NCI-H526 treated with DMSO at 0.1 percent for 48 hours (cell line): Measurements from ENCODE around the gene MAB21L4.
A peak's percentile ranks its signal among the peaks of the same experiment; 100 is the strongest.
"Not testable (repeated sequence)": the region's sequence is repeated elsewhere in the genome, so short reads cannot be mapped to it uniquely, and the experiment has no call there.

Experiments used
- DNase-seq: peaks from one replicate; lab custom pipeline; 2025; lab: John Stamatoyannopoulos, UW

The MAB21L4 gene

DNA sequence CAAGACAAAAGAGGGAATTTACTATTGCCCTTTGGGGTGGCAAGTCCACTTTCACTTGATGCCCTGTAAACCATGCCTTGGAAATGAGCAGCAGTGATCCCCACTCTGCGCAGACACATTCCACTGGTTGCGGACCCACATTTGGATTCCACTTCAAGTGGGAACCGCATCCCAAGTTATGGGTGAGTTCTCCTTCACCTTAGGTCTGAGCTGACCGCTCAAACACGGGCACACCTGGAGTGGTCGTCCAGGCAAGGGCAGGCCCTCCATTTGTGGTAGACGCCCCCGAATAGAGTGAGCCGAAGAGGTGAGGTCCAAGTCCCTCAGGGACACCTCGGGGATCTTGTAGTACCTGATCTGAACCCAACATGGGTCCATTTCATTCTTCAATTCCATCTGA is 37.1 kb downstream of the MAB21L4 start:
- DNase-seq, result no peak

DNA sequence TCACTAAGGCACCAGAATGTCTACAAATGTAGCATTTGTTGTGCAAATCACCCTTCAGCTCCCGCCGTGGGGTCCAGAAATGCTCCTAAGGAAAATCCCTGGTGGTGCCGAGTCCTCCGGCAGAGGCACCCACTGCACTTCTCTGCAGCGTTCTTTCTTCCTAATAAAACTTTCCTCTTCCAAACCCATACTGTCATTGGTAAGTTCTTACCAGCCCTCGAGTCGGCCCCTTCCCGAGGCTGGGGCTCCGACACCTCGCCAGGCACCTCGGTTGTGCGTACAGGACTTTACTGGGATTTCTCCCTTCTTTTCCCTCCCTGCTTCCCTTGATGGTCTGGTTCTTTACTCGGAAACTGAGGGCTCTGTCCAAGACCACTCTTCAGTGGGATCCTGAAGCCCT is 37.6 kb downstream of the MAB21L4 start:
- no peak for DNase-seq

DNA sequence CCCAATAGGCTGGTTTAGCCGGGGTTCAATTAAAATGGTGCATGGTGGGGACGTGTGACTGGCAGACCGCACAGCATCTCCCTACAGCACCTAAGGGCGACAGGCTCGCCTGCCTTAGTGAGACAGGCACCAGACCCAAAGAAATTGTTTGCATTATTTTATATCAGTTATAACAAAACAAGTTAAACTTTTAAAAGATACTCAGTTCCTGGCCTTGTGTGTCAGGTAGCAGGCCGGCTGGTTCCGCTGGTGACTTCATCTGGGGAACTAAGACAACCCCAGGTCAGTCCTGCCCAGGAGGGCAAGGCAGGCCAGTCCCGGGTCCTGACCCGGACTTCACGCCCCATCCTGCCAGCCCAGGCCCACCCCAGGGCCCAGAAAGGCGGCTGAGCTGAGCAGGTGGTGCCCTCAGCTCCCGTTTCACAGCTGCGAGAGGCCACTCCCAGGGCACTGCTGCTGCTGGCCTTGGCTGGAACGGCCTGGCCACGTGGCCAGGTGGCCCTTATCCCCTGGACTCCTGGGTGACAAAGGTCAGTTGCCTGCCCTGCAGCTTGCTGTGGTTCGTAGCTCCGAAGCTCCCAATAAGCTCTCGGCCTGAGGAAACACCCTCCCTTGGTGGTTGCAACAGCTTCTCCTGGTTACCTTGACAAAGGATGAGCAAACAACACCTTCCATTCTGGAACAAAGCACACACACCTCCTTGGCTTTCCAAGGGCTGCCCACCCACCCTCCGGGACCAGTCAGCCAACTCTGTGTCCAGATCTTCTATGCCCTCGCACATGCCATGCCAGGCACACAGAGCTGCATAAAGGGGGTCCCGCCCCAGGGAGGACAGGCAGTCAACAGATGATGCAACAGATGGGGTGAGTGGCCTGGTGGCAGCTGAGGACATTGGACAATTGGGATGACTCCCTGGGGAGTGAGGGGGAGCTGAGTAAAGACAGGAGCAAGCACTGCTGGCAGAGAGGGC is 38.6 kb downstream of the MAB21L4 start:
- no peak for DNase-seq

DNA sequence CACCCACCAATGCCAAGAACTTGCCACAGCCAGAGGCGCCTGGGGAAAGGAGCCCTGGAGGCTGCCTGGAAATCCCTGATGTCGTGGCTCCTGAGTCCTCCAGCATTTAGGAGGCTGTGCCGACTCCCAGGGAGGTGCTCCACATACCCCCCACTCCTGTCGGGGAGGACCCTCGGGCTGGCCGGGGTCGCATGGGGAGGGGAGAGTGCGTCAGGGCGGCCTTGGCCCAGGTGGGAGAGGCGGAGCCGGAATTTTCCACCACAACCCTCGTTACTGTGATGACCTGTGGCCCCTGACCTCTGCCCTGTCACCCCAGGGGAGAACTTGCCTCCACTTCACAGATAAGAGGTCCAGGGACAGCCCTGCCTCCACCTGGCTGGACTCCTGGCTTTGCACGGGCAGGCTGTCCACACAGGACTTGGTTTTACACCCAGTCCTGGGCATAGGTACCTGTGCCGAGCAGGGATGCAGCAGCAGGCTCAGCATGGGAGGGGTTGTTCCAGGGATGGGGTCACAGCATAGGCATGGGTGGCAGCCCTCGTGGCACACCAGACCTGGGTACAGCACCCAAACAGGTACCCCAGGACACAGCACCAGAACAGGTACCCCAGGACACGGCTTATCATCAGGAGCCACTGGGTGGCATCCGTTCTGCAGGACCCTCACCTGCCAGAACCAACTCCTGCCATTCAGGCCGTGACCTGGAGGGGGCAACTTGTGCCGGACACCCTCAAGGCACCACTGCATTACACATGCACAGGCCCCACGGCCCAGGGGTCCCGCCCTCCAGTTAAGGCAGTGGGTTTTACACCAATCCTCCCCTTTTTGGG is 39.6 kb downstream of the MAB21L4 start:
- no peak for DNase-seq

DNA sequence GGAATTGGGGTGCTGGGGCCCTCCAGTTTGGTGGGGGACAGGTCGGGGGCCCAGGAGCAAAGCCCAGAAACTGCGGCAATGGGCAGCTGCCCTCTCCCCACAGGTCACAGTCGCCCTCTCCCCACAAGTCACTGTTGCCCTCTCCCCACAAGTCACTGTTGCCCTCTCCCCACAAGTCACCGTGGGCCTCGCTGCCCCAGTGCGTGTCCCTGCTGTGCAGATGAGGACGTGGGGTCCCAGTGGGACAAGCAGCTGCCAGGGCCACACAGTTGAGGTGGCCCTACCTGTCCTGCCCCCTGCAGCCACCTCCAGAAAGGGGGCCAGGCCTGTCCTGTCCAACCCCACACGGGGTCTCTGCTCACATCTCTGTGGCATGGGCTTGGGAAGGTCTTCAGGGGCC is 40.3 kb downstream of the MAB21L4 start:
- DNase-seq, result no peak

DNA sequence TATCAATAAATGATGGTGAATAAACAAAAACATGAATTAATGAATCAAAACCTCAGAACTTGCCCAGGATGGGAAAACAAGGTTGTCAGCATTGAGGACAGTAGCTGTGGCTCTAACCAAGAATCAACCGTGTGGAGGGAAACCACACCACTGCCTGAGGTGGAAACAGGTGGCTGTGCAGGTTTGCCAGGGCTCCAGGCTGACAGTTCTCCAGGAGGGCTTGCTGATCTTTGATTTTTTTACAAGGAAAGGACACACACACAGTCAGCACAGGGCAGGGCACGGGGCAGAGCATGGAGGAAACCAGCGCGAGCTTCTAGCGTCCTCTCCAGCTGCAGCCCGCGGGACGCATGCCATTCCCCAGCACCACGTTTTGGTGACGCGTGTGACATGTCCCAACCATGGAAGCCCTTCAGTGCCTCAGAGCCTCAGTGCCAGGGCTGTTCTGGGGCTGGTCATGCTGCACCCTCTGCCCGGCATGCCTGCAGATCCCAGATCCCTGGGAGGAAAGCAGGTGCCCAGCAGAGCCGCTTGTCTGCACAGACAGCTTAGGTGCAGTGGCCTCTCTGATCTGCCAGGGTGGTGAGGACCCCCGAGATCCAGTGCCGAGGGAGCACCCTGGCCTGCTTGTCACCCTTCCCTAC is 43.2 kb downstream of the MAB21L4 start:
- DNase-seq, result no peak

DNA sequence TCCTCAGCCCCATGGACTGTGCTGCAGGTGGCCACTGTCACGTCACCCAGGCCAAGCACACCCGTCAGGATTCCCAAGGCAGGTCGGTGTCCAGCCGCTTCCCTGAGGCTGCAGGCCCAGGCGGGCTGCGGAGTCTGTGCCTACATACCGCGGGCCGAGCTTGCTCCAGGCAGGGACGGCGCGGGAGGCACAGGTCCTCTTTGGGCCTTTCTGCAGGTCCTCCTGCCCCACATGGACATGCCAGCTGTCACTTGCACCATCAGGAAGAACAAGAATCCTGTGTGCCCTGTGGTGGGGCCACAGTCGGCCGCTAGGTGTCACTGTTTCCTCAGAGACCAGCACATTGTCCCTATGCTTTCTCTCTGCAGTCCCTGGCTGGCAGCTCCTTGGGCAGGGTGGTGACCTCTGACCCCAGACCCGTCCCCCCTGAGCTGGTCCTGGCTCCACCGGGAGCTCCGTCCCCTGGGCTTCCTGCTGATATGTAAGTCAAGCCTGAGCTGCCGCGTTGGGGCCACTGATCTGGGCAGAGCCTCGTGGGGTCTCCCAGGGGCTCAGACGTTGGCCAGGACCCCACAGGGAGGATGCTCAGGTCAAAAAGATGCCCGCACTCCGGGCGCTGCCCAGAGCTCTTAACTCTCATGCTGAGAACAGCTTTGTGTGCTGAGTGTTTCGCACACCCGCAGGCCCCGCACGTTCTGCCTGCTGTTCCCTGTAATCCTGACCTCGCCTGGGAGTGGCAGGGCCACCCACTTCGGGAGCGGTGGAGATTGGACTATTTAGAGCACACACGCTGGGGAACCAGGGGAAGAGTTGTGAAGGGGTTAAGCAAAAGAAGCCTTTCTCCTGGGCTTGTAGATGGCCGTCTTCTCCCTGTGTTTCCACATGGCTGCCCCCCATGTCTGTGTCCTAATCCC is 44.6 kb downstream of the MAB21L4 start:
- DNase-seq, result peak; percentile 44

DNA sequence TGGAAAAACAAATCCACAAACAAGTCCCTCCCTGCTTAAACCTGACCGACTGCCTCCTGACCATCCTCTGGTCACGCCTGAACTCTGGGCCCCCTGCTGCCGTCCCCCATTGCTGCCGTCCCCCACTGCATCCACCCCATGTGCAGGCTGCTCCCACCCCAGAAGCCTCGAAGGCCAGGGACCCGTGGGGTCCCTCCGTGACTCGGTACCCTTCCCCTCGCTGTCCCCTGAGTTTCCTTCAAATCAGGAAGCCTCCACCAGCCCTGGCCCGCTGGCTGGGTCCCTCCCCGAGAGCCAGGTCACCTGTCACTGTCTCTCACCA is 45.2 kb downstream of the MAB21L4 start:
- no peak for DNase-seq

DNA sequence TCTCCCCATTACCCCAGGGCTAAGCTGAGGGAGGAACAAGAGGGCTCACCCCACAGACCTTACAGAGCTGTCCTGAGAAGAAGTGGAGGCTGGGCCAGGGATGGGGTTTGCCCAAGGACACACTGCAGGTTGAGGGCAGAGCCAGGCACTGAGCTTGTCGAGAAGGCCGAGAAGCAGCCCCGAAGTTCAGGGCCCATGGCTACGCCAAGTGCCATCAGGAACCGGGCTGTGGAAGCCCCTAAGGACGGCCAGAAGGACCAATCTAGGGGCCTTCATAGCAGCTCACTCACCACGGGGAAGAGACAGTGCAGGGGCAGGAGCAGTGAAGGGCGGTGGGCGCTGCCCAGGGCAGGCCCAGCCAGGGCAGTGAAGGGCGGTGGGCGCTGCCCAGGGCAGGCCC is 45.9 kb downstream of the MAB21L4 start:
- DNase-seq, result no peak

DNA sequence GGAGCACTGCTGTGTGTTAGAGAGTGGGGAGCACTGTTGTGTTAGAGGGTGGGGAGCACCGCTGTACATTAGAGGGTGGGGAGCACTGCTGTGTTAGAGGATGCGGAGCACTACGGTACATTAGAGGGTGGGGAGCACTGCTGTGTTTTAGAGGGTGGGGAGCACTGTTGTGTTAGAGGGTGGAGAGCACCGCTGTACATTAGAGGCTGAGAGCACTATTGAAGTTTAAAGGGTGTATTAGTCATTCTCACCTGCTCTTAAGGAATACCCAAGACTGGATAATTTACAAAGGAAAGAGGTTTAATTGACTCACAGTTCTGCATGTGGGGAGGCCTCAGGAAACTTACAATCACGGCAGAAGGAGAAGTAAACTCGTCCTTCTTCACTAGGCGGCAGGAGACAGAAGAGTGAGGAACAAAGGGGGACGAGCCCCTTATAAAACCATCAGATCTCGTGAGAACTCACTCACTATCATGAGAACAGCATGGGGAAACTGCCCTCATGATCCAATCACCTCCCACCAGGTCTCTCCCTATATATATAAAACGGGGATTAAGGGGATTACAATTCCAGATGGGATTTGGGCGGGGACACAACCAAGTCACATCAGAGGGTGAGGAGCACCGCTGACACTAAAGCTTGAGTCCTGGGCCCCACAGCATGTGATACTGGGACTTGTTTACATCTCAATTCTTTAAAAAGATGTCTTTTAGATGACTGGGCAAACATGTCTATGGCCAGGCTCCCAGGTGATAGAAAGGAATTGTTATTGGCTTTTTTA is 46.9 kb downstream of the MAB21L4 start:
- no peak for DNase-seq

DNA sequence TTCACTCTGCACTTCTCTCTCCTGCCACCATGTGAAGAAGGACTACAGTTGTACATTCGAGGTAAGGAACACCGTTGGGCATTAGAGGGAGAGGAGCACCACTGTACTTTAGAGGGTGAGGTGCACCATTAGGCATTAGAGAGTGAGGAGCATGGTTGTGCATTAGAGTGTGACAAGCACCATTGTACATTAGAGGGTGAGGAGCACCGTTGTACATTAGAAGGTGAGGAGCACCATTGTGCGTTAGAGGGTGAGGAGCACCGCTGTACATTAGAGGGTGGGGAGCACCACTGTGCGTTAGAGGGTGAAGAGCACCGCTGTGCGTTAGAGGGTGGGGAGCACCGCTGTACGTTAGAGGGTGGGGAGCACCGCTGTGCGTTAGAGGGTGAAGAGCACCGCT is 48.1 kb downstream of the MAB21L4 start:
- DNase-seq, result no peak

DNA sequence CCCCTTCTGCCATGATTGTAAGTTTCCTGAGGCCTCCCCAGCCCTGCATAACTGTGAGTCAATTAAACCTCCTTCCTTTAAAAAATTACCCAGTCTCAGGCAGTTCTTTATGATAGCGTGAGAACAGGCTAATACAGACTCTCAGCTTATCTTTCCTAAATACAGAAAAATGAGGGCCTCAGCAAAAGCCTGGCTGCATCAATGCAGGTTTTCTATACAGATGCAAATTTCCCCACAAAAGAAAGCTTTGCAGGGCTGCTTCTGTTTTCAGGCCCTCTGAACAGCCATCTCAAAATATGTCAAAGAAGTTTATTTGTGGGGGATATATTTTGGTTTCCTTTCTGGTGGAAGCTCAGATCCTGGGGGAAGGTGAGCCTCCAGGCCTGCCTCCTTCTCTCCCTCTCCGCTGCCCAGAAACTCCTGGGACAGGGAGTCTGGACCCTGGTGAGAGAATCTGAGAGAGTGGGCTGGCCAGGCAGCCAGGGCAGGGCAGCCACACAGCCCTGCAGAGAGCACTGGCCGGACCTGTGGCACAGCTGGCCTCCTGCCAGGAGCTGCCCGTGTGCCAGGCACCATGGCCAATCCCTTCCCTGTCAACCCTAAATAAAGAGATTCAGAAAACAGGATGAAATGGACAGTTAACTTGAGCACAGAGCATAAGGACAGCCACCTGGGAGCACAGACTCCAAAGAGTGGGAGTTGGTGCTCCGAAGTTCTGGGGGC is 48.9 kb downstream of the MAB21L4 start:
- DNase-seq, result no peak

DNA sequence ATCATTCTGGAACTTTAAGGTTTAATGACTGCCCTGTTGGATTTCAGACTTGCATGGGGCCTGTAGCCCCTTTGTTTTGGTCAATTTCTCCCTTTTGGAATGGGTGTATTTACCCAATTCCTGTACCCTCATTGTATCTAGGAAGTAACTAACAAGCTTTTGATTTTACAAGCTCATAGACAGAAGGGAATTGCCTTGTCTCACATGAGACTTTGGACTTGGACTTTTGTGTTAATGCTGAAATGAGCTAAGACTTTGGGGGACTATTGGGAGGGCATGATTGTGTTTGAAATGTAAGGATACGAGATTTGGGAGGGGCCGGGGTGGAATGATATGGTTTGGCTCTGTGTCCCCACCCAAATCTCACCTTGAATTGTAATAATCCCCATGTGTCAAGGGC is 49.6 kb downstream of the MAB21L4 start:
- not testable (repeated sequence) for DNase-seq

DNA sequence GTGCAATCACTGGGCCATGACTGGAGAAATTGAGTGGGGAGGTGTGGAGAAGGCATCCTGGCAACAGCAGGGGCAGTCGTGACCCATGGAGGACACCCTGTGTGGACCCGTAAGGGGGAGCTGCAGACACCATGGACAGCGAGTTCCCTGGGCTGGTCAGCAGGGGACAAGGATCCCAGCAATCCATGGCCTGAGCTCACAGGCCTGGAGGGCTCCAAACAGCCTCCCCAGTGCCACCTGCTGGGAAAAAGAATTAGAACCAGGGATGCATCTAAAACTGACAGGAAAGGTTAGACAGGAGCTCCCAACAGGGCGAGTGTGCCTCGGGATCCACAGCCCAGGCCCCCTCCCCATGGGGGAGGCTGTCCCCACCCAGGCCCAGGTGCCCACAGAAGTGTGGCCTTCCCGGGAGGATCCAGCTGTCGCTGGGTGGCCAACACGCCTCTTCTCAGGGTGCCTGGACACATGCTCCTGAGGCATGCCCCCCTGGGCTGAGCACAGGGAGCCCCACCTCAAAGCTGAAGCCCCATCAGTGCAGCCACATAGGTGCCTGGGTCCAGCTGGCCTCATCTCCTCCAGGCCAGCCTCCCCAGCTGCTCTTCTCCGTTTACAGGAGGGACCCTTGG is 55.4 kb downstream of the MAB21L4 start:
- DNase-seq, result peak; percentile 35

DNA sequence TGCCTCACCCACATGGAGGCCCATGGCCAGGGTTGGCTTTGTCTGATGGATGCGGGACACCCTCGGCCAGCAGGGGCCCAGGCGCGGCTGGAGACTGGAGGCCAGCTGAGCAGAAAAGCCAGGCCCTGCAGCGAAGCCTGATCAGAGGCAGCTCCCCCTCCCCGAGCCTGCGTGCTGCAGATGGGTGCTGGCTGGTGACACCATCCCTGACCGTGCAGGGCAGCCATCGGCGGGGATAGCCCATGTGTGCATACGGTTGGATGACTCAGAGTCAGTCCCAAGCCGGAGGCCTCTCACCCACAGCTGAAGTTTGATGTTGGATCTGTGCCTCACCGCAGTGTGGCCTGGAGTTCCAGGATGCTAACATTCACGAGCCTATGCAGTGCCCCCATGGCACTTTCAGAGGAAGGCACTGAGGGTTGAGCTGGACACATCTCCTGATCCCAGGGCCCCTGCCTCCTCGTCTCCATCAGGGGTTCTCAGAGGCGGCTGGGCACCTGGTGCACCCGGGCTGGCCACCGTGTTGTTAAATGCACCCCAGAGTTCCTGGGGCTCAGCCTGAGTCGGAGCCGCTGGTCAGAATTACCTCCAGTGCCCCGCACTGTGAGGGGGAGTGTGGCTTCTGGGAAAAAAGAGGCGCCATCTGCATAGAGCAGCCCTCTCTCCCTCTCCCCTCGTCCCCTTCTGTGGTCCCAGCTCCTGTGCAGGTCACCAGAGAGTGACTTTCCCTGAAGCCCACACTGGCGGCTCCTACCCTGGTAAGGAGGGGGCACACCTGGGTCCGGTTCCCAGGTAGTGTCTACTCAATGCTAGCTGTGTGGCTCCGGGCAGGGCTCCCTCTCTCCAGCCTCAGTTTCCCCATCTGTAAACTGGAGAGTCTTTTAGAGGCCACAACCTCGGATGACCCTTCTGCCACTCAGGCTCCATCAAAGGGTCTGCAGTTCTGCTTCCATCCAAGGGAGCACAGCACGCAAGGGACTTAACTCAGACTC is 56.5 kb downstream of the MAB21L4 start:
- DNase-seq, result no peak

DNA sequence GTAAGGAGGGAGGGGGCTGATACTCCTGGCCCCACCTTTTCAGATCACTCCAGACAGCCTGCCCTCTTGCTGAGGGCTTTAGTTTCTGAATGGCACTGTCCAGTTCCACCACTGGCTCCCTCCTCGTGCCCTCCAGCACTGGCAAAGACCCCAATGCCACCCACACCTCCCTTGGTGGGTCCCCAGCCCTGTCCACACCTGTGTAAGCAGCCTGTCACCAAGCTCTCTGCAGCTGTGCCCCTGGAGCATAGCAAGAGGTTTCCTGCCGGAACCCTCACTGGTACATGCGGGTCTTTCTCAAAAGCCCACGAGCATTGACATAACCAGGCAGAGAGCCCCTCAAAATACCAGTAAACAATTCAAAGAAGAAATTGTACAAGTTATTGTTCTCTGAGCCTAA is 58.3 kb downstream of the MAB21L4 start:
- DNase-seq, result no peak

DNA sequence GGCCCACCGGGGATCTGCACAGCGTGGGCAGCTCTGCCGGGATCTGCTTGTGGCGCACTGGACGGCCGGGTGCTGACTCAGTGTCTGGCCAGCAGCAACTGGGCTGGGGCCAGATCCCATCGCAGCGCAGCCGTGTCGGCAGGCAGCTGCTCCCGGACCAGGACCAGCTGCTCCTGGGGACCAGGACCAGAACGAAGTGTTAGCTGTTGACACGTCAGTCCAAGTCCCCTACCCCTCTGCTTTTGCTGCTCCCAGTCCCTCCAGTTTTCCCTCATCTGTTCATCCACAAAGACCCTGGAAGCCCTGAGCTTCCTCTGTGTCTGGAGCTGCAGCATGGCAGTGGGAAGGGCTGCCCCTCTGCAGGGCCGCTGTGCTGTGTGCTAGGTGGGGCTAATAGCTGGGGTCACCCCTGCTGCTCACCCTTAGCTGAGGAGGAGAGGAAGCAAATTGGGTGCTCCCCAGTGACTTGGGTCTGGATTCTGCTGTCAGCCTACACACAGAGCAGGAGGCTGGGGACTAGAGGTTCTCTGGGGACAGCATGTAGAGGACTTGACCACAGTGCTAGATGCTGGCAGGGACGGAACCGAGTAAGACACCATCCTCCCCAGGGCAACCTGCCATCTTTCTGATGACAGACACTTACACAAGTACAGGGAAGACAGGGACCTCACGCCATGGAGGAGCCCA is 59.0 kb downstream of the MAB21L4 start:
- no peak for DNase-seq
